ENCODE data around the gene THAP4.

Gene THAP4

GRCh38 chr2:241541564-241542277 is 95.2 kb downstream of the THAP4 start:
- TF ChIP-seq GLIS3 (CRISPR knock-in tag; IDR thresholded peaks at IDR 0.05) (no peak), POU6F1 (CRISPR knock-in tag; IDR thresholded peaks at IDR 0.05; ENCODE audit: borderline replicate concordance, low read depth) (no peak), ZNF8 (CRISPR knock-in tag; IDR thresholded peaks at IDR 0.05) (no peak), ARNTL (CRISPR knock-in tag; IDR thresholded peaks at IDR 0.05; ENCODE audit: borderline replicate concordance, low read depth) (no peak), SNAI2 (CRISPR knock-in tag; IDR thresholded peaks at IDR 0.05) (no peak), PPARA (CRISPR knock-in tag; IDR thresholded peaks at IDR 0.05; ENCODE audit: borderline replicate concordance) (no peak), BACH2 (CRISPR knock-in tag; IDR thresholded peaks at IDR 0.05; ENCODE audit: borderline replicate concordance) (no peak), TOX (CRISPR knock-in tag; IDR thresholded peaks at IDR 0.05; ENCODE audit: borderline replicate concordance) (no peak), PATZ1 (CRISPR knock-in tag; IDR thresholded peaks at IDR 0.05; ENCODE audit: borderline replicate concordance) (no peak), TSHZ2 (CRISPR knock-in tag; IDR thresholded peaks at IDR 0.05) (no peak), CREB5 (CRISPR knock-in tag; IDR thresholded peaks at IDR 0.05; ENCODE audit: low read depth) (no peak), ZNF565 (CRISPR knock-in tag; conservative IDR thresholded peaks at IDR 0.05; ENCODE audit: low read depth) (no peak), ZFP3 (CRISPR knock-in tag; IDR thresholded peaks at IDR 0.05) (no peak), TCF4 (CRISPR knock-in tag; IDR thresholded peaks at IDR 0.05; ENCODE audit: borderline replicate concordance) (no peak), ZNF70 (CRISPR knock-in tag; IDR thresholded peaks at IDR 0.05) (no peak)
- ATAC-seq: peak; percentile 65

GRCh38 chr2:241540771-241541561 is 96.0 kb downstream of the THAP4 start:
- ATAC-seq: peak; percentile 56
- TF ChIP-seq SNAI2 (CRISPR knock-in tag; IDR thresholded peaks at IDR 0.05) (no peak), PPARA (CRISPR knock-in tag; IDR thresholded peaks at IDR 0.05; ENCODE audit: borderline replicate concordance) (no peak), ESRRG (CRISPR knock-in tag; IDR thresholded peaks at IDR 0.05) (no peak), TCF4 (CRISPR knock-in tag; IDR thresholded peaks at IDR 0.05; ENCODE audit: borderline replicate concordance) (no peak), TOX (CRISPR knock-in tag; IDR thresholded peaks at IDR 0.05; ENCODE audit: borderline replicate concordance) (no peak), ZFP3 (CRISPR knock-in tag; IDR thresholded peaks at IDR 0.05) (no peak), BACH2 (CRISPR knock-in tag; IDR thresholded peaks at IDR 0.05; ENCODE audit: borderline replicate concordance) (no peak), ZNF70 (CRISPR knock-in tag; IDR thresholded peaks at IDR 0.05) (no peak), CREB5 (CRISPR knock-in tag; IDR thresholded peaks at IDR 0.05; ENCODE audit: low read depth) (no peak), RARB (CRISPR knock-in tag; IDR thresholded peaks at IDR 0.05) (no peak), ZFP30 (CRISPR knock-in tag; IDR thresholded peaks at IDR 0.05) (no peak), ARNTL (CRISPR knock-in tag; IDR thresholded peaks at IDR 0.05; ENCODE audit: borderline replicate concordance, low read depth) (no peak), ZNF8 (CRISPR knock-in tag; IDR thresholded peaks at IDR 0.05) (no peak), ZNF565 (CRISPR knock-in tag; conservative IDR thresholded peaks at IDR 0.05; ENCODE audit: low read depth) (no peak)
